Activated B cell treated with CpG ODN at 0.5 μM for 24 hours (primary cell): ENCODE measurements around the gene C6orf52. TPM values are rescaled to one million over a fixed set of nuclear protein-coding genes. Genes with fewer than 3 reads are reported as not detected.

ENCODE experiments used
- ATAC-seq: fragments of 200-7000 bp; cut with Tn5 transposase; one replicate; pipeline ENCODE4 v1.10.0; 2021; ENCODE audit warnings: low read depth, mild to moderate bottlenecking, moderate library complexity
- CTCF ChIA-PET: fragments of 350-600 bp; sonication (Branson Sonifier 250); formaldehyde crosslinking; loops from one replicate; lab custom pipeline; 2021; ENCODE audit warnings: antibody characterized with exemption; lab: Charles Lee
- POLR2A ChIA-PET: fragments of 350-600 bp; sonication (Branson Sonifier 250); formaldehyde crosslinking; loops from one replicate; lab custom pipeline; 2021; ENCODE audit warnings: antibody characterized with exemption; lab: Charles Lee
- DNase-seq: peaks from one replicate; pipeline ENCODE4 v3.0.0; 2022
- H3K27ac Mint-ChIP-seq: one replicate; pipeline ENCODE4 v1.8.0; 2020; ENCODE audit warnings: mixed read lengths
- H3K27me3 Mint-ChIP-seq: one replicate; pipeline ENCODE4 v1.8.0; 2021; ENCODE audit warnings: mixed read lengths
- H3K36me3 Mint-ChIP-seq: one replicate; pipeline ENCODE4 v1.8.0; 2021; ENCODE audit warnings: low read depth, mixed read lengths
- H3K4me1 Mint-ChIP-seq: one replicate; pipeline ENCODE4 v1.8.0; 2021; ENCODE audit warnings: mixed read lengths
- H3K4me3 Mint-ChIP-seq: one replicate; pipeline ENCODE4 v1.8.0; 2020; ENCODE audit warnings: mild to moderate bottlenecking, mixed read lengths
- H3K9me3 Mint-ChIP-seq: one replicate; pipeline ENCODE4 v1.8.0; 2020; ENCODE audit warnings: mixed read lengths
- CTCF ChIP-seq: fragments of 200-600 bp; IDR thresholded peaks from one replicate; pipeline ENCODE4 v1.8.0; 2022; ENCODE audit warnings: antibody characterized with exemption, mild to moderate bottlenecking
- intact Hi-C: fragments of 100-400 bp; cut with micrococcal nuclease; formaldehyde crosslinking; loops from one replicate; pipeline ENCODE4 v1.15.1; 2024
- total RNA-seq: library from RNA; stranded (reverse); gene quantifications from 2 replicates; pipeline ENCODE4 v1.2.3, GENCODE V29; 2022

C6orf52 gene
- total RNA-seq, 1 donor from 2014 or later: 1.0 TPM

DNA sequence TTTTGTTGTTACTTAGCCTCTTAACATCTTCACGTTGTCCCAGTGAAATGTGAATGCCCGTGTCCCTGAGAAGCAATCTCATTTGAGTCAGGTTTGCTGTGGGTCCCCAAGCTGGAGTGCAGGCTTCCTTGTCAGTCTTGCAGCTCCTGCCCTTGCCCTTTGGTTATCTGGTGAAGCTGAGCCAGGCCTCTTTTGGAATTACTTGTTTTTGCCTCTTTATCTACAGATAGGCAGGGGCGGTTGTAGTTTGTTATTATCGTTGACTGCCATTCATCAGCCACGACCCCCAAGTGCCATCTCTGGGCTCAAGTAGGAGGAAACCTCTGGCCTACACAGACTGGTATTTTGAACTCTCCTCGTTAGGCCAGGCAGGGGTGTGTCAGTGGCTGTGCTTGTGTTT lies 30.6 kb upstream of the C6orf52 start:
- DNase-seq: no peak
- ChIA-PET CTCF (interaction anchor here (1.0 kb wide), 1 partner anchor 215 kb away, joined by 3 read pairs; no protein-coding TSS in a partner anchor), POLR2A (interaction anchor here (0.6 to 6.4 kb wide), 2 partner anchors 30 to 205 kb away, joined by 9 to 75 read pairs; partner anchors contain the start of genes C6orf52 and PAK1IP1)
- H3K27me3 Mint-ChIP-seq: no peaks in the 10 kb centered on the region
- no peak for ATAC-seq
- H3K4me3 Mint-ChIP-seq: no peak overlapping the region
- peaks cover 39% of the 10 kb centered on the region for H3K4me1 Mint-ChIP-seq
- H3K27ac Mint-ChIP-seq: no peak overlapping the region
- H3K36me3 Mint-ChIP-seq: peaks cover 29% of the 10 kb centered on the region
- no peaks in the 10 kb centered on the region for H3K9me3 Mint-ChIP-seq
- TF ChIP-seq CTCF: no peak
- intact Hi-C loops: no loop called here

- H3K36me3 Mint-ChIP-seq: peaks cover 22% of the 10 kb centered on the region
- H3K4me1 Mint-ChIP-seq: peaks cover 39% of the 10 kb centered on the region
- H3K9me3 Mint-ChIP-seq: peaks cover 2% of the 10 kb centered on the region
- TF ChIP-seq CTCF: no peak
- ATAC-seq (no peak), DNase-seq (no peak)
- peak overlapping the region; percentile 89 for H3K27ac Mint-ChIP-seq
- no peaks in the 10 kb centered on the region for H3K27me3 Mint-ChIP-seq
- intact Hi-C loops: loop anchor here (1.0 to 2.0 kb wide), 4 partner anchors 24 to 213 kb away; partner anchors contain the start of genes C6orf52, MAK, PAK1IP1 and TMEM14B
- CTCF ChIA-PET: no interaction called here
- POLR2A ChIA-PET: interaction anchor here (0.7 to 6.4 kb wide), 2 partner anchors 29 to 193 kb away, joined by 4 to 75 read pairs; partner anchors contain the start of genes C6orf52 and PAK1IP1
- peak overlapping the region; percentile 93 for H3K4me3 Mint-ChIP-seq
These were observed 29.1 kb upstream of the C6orf52 start for GRCh38 chr6:10723567-10723881.

DNA sequence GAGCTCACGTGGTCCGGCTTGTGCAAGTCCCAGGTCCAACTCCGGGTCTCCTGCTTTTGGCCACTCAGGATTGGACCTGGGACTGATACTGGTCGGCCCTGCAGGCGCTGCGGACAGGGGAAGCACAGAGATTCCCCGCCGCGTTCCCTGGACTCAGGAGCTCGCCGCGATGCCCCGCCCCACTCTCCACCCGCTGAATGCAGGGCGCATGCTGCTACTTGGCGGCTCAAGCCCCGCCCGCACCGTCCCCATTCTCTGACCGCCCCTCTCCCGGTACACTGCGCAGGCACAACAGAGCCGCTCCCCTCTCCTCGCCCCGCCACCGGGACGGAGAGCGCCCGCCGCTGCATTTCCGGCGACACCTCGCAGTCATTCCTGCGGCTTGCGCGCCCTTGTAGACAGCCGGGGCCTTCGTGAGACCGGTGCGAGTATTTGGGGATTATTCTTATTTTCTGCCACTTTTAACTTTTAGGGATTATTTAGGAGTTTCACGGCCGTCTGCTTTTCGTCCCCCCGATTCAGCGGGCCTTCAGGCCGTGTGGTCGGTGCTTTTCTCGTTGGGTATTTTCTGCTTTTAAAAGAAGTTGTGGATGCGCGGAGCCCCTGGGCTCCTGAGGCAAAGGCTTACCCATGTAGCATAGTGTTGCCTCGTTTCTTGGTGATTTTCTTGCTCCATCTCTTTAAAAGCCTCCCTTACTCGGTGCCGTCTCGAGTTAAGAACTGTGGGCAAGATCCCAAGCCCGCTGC lies 28.6 kb upstream of the C6orf52 start, which contains the start of gene TMEM14C:
Gene TMEM14C, plus strand, starts transcription at position 251 of the 747 bp plus-strand sequence. CDS start 1,544 bp downstream, outside the sequence.
- H3K4me3 Mint-ChIP-seq: peak within 1 kb of the TSS; percentile 93
- H3K27ac Mint-ChIP-seq: peak within 1 kb of the TSS; percentile 89
- intact Hi-C loops: loop anchor here (1.0 to 2.0 kb wide), 4 partner anchors 24 to 213 kb away; partner anchors contain the start of genes C6orf52, MAK, PAK1IP1 and TMEM14B
- H3K36me3 Mint-ChIP-seq: peaks cover 17% of the 10 kb centered on the region
- peaks cover 4% of the 10 kb centered on the region for H3K9me3 Mint-ChIP-seq
- CTCF ChIA-PET: no interaction called here
- POLR2A ChIA-PET: interaction anchor here (0.6 to 6.4 kb wide), 6 partner anchors 13 to 193 kb away, joined by 3 to 75 read pairs (median 4); partner anchors contain the start of genes C6orf52 and PAK1IP1
- peaks cover 39% of the 10 kb centered on the region for H3K4me1 Mint-ChIP-seq
- DNase-seq (peak; percentile 78), ATAC-seq (peak; percentile 98)
- TF ChIP-seq CTCF: no peak
- no peaks in the 10 kb centered on the region for H3K27me3 Mint-ChIP-seq

- no peak for ATAC-seq
- ChIA-PET POLR2A (interaction anchor here (0.6 to 6.4 kb wide), 5 partner anchors 12 to 28 kb away, joined by 3 to 75 read pairs (median 5); partner anchors contain the start of genes C6orf52 and PAK1IP1), CTCF (no interaction called here)
- Mint-ChIP-seq H3K27me3 (no peaks in the 10 kb centered on the region), H3K36me3 (peaks cover 15% of the 10 kb centered on the region), H3K27ac (peak overlapping the region; percentile 89), H3K4me3 (peak overlapping the region; percentile 93), H3K9me3 (peaks cover 4% of the 10 kb centered on the region), H3K4me1 (peaks cover 39% of the 10 kb centered on the region)
- DNase-seq: no peak
- intact Hi-C loops: loop anchor here (2.0 kb wide), 1 partner anchor 116 kb away; the partner anchor contains the start of gene MAK
- TF ChIP-seq CTCF: no peak
These were observed 28.1 kb upstream of the C6orf52 start for GRCh38 chr6:10722570-10722819.
